GM23338 (cell line): ENCODE results near the gene RFX3. TPM values are rescaled to one million over a fixed set of nuclear protein-coding genes. Genes with fewer than 3 reads are reported as not detected.

ENCODE experiments used
- ATAC-seq: fragments of 200-7000 bp; cut with Tn5 transposase; 3 replicates; pipeline ENCODE4 v1.9.1; 2020
- DNase-seq: peaks from one replicate; pipeline ENCODE4 v3.0.0-alpha.2; 2015; ENCODE audit warnings: low spot score
- H2AFZ ChIP-seq: fragments of 200-600 bp; sonication (generic); 2 replicates; pipeline ENCODE4 v1.8.0; 2016; ENCODE audit warnings: antibody characterized with exemption, mild to moderate bottlenecking, moderate library complexity
- H3F3A ChIP-seq: fragments of 200-600 bp; sonication (generic); replicated peaks from 2 replicates; pipeline ENCODE4 v1.8.0; 2017; ENCODE audit warnings: antibody characterized with exemption, mixed run types, low read depth
- H3K27ac ChIP-seq: fragments of 200-600 bp; sonication (generic); 2 replicates; pipeline ENCODE4 v1.6.1; 2016; ENCODE audit warnings: low read depth
- H3K27me3 ChIP-seq: fragments of 200-600 bp; sonication (generic); 2 replicates; pipeline ENCODE4 v1.8.0; 2016; ENCODE audit warnings: mild to moderate bottlenecking, mixed run types, moderate library complexity; ENCODE audit not compliant: insufficient read depth
- H3K36me3 ChIP-seq: fragments of 200-600 bp; sonication (generic); 2 replicates; pipeline ENCODE4 v1.8.0; 2016; ENCODE audit warnings: mild to moderate bottlenecking; ENCODE audit not compliant: insufficient read depth
- H3K4me1 ChIP-seq: fragments of 200-600 bp; sonication (generic); 2 replicates; pipeline ENCODE4 v1.8.0; 2016; ENCODE audit warnings: mild to moderate bottlenecking, moderate library complexity; ENCODE audit not compliant: insufficient read depth
- H3K4me2 ChIP-seq: fragments of 200-600 bp; sonication (generic); 2 replicates; pipeline ENCODE4 v1.7.1; 2017; ENCODE audit warnings: mixed run types
- H3K4me3 ChIP-seq: fragments of 200-600 bp; sonication (generic); 2 replicates; pipeline ENCODE4 v1.6.1; 2016; ENCODE audit warnings: mixed run types
- H3K79me2 ChIP-seq: fragments of 200-600 bp; sonication (generic); replicated peaks from 2 replicates; pipeline ENCODE4 v1.8.0; 2017; ENCODE audit warnings: mild to moderate bottlenecking; ENCODE audit not compliant: insufficient read depth
- H3K9me2 ChIP-seq: fragments of 200-600 bp; sonication (generic); 2 replicates; pipeline ENCODE4 v1.8.0; 2017; ENCODE audit not compliant: insufficient read depth
- H4K20me1 ChIP-seq: fragments of 200-600 bp; sonication (generic); replicated peaks from 2 replicates; pipeline ENCODE4 v1.8.0; 2017; ENCODE audit warnings: mild to moderate bottlenecking; ENCODE audit not compliant: insufficient read depth
- H3K27ac Mint-ChIP-seq: 2 replicates; pipeline ENCODE4 v1.8.0; 2020; ENCODE audit warnings: inconsistent platforms, mild to moderate bottlenecking, moderate library complexity, mixed read lengths
- H3K27me3 Mint-ChIP-seq: 3 replicates; pipeline ENCODE4 v1.8.0; 2022; ENCODE audit warnings: low read depth, mild to moderate bottlenecking, moderate library complexity, mixed read lengths, inconsistent platforms; ENCODE audit not compliant: insufficient read depth, poor library complexity
- H3K36me3 Mint-ChIP-seq: 3 replicates; pipeline ENCODE4 v1.8.0; 2021; ENCODE audit warnings: low read depth, mild to moderate bottlenecking, inconsistent platforms, moderate library complexity, mixed read lengths
- H3K4me1 Mint-ChIP-seq: 3 replicates; pipeline ENCODE4 v1.8.0; 2020; ENCODE audit warnings: mild to moderate bottlenecking, inconsistent platforms, mixed read lengths
- H3K4me3 Mint-ChIP-seq: 3 replicates; pipeline ENCODE4 v1.8.0; 2021; ENCODE audit warnings: moderate library complexity, mild to moderate bottlenecking, inconsistent platforms, mixed read lengths
- H3K9me3 Mint-ChIP-seq: 3 replicates; pipeline ENCODE4 v1.8.0; 2020; ENCODE audit warnings: moderate library complexity, mild to moderate bottlenecking, inconsistent platforms, mixed read lengths
- EZH2phosphoT487 ChIP-seq: fragments of 200-600 bp; sonication (generic); IDR thresholded peaks from one replicate; pipeline ENCODE4 v1.8.1; 2018; ENCODE audit warnings: antibody characterized with exemption; ENCODE audit not compliant: unreplicated experiment
- JUNB ChIP-seq: IDR thresholded peaks from one replicate; pipeline ENCODE4 v1.6.1; 2016; ENCODE audit warnings: antibody characterized with exemption; ENCODE audit not compliant: unreplicated experiment
- NANOG ChIP-seq: IDR thresholded peaks from 2 replicates; pipeline ENCODE4 v1.6.1; 2016; ENCODE audit warnings: antibody characterized with exemption, borderline replicate concordance
- ZNF114 ChIP-seq: fragments of 250-450 bp; sonication (Bioruptor Pico); IDR thresholded peaks from 2 replicates; pipeline ENCODE4 v1.5.0; 2020; ENCODE audit warnings: mild to moderate bottlenecking, moderate library complexity
- ZNF331 ChIP-seq: fragments of 250-450 bp; sonication (Bioruptor Pico); IDR thresholded peaks from 2 replicates; pipeline ENCODE4 v1.5.0; 2020; ENCODE audit warnings: low read depth, mild to moderate bottlenecking, moderate library complexity
- polyA plus RNA-seq: library from polyadenylated mRNA; unstranded; fragments of >200 nt; fragmentation: Nextera tagmentation; extraction: Ambion mirVana; gene quantifications from 2 replicates; pipeline ENCODE4 v1.2.1, GENCODE V29; 2016
- total RNA-seq: library from RNA; depleted of rRNA; stranded (reverse); fragments of >200 nt; shearing (Covaris generic); gene quantifications from 2 replicates; pipeline ENCODE4 v1.2.3, GENCODE V29; 2014
- TF ChIP-seq, protein P1 (sequence below): IDR thresholded peaks from 2 replicates; pipeline ENCODE4 v1.6.1; 2016; ENCODE audit warnings: antibody characterized with exemption
- TF ChIP-seq, protein P2 (sequence below): fragments of 250-450 bp; sonication (Bioruptor Pico); IDR thresholded peaks from 2 replicates; pipeline ENCODE4 v1.5.0; 2020; ENCODE audit warnings: mild to moderate bottlenecking, moderate library complexity
- TF ChIP-seq, protein P3 (sequence below), 2 experiments: fragments of 200-600 bp in 1 of 2; sonication (generic) in 1 of 2; conservative IDR thresholded peaks; 2 replicates each; pipeline versions ENCODE4 v1.5.1 to v1.6.1; 2016 to 2017; ENCODE audit warnings: antibody characterized with exemption in 2 of 2, low read depth in 2 of 2, mild to moderate bottlenecking in 2 of 2, moderate library complexity in 1 of 2
- TF ChIP-seq, protein P4 (sequence below): IDR thresholded peaks from one replicate; pipeline ENCODE4 v1.6.1; 2018; ENCODE audit warnings: antibody characterized with exemption; ENCODE audit not compliant: unreplicated experiment

The RFX3 gene
- total and polyA plus RNA-seq, 2 experiments from 2014 or later = 9.8 to 22.1 TPM

DNA sequence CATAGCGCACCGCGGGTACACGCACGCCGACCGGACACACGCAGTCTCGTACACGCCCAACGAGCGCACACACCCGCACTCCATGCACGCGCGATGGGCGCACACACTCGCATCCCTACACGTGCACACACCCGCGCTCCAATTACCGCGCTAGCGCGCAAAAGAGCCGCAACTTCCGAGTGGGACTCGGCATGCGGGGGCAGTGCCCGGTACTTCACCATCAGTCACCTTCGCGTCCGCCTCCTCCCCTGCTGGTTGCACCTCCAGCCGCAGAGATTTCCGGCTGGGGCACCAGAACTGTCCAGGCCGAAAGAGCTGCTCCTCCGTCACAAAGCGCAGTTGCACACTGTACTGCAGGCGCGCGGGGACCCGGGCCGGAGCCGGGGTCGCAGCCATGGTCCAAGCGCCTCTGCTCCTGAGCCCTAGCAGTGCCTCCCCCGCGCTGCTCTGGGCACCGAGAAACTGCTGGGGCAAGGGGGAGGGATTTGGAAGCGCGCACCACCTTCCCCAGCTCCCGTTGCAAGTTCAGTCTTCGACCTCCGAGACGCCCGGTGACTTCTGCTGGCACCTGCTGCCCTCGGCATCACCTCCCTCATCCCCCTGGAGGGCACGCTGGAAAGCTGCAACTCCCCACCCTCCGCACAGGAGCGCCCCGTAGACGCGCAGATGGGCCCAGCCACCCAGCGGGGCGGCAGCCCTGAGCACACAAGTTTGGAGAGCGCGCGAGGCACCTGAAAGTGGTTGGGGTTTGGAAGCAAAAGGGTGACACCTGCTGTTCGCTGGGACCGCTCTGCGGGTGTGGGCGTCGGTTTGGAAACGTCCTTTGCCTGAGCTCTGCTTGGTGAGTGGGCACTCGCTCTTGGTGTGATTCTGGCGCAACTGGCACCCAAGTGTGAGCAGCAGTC, 344.5 kb downstream of the RFX3 start:
- Mint-ChIP-seq H3K9me3 (no peaks in the 10 kb centered on the region), H3K4me3 (peak overlapping the region; percentile 82), H3K4me1 (peaks cover 8% of the 10 kb centered on the region), H3K36me3 (no peaks in the 10 kb centered on the region), H3K27ac (no peak overlapping the region), H3K27me3 (peaks cover 22% of the 10 kb centered on the region)
- H3K27me3 ChIP-seq = peaks cover 47% of the 10 kb centered on the region
- peak; percentile 90 for ATAC-seq
- H2AFZ ChIP-seq = peak overlapping the region; percentile 99
- H3K4me1 ChIP-seq = peaks cover 15% of the 10 kb centered on the region; the same call in 1 of the 2 replicates
- TF ChIP-seq, protein P1, sequence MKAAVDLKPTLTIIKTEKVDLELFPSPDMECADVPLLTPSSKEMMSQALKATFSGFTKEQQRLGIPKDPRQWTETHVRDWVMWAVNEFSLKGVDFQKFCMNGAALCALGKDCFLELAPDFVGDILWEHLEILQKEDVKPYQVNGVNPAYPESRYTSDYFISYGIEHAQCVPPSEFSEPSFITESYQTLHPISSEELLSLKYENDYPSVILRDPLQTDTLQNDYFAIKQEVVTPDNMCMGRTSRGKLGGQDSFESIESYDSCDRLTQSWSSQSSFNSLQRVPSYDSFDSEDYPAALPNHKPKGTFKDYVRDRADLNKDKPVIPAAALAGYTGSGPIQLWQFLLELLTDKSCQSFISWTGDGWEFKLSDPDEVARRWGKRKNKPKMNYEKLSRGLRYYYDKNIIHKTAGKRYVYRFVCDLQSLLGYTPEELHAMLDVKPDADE = no peak
- TF ChIP-seq EZH2phosphoT487 = no peak
- TF ChIP-seq, protein P2, sequence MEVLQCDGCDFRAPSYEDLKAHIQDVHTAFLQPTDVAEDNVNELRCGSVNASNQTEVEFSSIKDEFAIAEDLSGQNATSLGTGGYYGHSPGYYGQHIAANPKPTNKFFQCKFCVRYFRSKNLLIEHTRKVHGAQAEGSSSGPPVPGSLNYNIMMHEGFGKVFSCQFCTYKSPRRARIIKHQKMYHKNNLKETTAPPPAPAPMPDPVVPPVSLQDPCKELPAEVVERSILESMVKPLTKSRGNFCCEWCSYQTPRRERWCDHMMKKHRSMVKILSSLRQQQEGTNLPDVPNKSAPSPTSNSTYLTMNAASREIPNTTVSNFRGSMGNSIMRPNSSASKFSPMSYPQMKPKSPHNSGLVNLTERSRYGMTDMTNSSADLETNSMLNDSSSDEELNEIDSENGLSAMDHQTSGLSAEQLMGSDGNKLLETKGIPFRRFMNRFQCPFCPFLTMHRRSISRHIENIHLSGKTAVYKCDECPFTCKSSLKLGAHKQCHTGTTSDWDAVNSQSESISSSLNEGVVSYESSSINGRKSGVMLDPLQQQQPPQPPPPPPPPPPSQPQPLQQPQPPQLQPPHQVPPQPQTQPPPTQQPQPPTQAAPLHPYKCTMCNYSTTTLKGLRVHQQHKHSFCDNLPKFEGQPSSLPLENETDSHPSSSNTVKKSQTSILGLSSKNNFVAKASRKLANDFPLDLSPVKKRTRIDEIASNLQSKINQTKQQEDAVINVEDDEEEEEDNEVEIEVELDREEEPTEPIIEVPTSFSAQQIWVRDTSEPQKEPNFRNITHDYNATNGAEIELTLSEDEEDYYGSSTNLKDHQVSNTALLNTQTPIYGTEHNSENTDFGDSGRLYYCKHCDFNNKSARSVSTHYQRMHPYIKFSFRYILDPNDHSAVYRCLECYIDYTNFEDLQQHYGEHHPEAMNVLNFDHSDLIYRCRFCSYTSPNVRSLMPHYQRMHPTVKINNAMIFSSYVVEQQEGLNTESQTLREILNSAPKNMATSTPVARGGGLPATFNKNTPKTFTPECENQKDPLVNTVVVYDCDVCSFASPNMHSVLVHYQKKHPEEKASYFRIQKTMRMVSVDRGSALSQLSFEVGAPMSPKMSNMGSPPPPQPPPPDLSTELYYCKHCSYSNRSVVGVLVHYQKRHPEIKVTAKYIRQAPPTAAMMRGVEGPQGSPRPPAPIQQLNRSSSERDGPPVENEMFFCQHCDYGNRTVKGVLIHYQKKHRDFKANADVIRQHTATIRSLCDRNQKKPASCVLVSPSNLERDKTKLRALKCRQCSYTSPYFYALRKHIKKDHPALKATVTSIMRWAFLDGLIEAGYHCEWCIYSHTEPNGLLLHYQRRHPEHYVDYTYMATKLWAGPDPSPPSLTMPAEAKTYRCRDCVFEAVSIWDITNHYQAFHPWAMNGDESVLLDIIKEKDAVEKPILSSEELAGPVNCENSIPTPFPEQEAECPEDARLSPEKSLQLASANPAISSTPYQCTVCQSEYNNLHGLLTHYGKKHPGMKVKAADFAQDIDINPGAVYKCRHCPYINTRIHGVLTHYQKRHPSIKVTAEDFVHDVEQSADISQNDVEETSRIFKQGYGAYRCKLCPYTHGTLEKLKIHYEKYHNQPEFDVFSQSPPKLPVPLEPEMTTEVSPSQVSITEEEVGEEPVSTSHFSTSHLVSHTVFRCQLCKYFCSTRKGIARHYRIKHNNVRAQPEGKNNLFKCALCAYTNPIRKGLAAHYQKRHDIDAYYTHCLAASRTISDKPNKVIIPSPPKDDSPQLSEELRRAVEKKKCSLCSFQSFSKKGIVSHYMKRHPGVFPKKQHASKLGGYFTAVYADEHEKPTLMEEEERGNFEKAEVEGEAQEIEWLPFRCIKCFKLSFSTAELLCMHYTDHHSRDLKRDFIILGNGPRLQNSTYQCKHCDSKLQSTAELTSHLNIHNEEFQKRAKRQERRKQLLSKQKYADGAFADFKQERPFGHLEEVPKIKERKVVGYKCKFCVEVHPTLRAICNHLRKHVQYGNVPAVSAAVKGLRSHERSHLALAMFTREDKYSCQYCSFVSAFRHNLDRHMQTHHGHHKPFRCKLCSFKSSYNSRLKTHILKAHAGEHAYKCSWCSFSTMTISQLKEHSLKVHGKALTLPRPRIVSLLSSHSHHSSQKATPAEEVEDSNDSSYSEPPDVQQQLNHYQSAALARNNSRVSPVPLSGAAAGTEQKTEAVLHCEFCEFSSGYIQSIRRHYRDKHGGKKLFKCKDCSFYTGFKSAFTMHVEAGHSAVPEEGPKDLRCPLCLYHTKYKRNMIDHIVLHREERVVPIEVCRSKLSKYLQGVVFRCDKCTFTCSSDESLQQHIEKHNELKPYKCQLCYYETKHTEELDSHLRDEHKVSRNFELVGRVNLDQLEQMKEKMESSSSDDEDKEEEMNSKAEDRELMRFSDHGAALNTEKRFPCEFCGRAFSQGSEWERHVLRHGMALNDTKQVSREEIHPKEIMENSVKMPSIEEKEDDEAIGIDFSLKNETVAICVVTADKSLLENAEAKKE (CRISPR knock-in tag) = peak; percentile 12; the same call in 1 of the 2 replicates
- no peak for TF ChIP-seq NANOG
- TF ChIP-seq ZNF114 (CRISPR knock-in tag) = no peak
- TF ChIP-seq JUNB = no peak
- no peak for TF ChIP-seq ZNF331 (CRISPR knock-in tag)
- TF ChIP-seq, protein P3, sequence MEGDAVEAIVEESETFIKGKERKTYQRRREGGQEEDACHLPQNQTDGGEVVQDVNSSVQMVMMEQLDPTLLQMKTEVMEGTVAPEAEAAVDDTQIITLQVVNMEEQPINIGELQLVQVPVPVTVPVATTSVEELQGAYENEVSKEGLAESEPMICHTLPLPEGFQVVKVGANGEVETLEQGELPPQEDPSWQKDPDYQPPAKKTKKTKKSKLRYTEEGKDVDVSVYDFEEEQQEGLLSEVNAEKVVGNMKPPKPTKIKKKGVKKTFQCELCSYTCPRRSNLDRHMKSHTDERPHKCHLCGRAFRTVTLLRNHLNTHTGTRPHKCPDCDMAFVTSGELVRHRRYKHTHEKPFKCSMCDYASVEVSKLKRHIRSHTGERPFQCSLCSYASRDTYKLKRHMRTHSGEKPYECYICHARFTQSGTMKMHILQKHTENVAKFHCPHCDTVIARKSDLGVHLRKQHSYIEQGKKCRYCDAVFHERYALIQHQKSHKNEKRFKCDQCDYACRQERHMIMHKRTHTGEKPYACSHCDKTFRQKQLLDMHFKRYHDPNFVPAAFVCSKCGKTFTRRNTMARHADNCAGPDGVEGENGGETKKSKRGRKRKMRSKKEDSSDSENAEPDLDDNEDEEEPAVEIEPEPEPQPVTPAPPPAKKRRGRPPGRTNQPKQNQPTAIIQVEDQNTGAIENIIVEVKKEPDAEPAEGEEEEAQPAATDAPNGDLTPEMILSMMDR (conservative IDR thresholded peaks at IDR 0.05; ENCODE audit: low read depth in 2 of 2) = peak; percentile 58 to 87
- TF ChIP-seq, protein P4, sequence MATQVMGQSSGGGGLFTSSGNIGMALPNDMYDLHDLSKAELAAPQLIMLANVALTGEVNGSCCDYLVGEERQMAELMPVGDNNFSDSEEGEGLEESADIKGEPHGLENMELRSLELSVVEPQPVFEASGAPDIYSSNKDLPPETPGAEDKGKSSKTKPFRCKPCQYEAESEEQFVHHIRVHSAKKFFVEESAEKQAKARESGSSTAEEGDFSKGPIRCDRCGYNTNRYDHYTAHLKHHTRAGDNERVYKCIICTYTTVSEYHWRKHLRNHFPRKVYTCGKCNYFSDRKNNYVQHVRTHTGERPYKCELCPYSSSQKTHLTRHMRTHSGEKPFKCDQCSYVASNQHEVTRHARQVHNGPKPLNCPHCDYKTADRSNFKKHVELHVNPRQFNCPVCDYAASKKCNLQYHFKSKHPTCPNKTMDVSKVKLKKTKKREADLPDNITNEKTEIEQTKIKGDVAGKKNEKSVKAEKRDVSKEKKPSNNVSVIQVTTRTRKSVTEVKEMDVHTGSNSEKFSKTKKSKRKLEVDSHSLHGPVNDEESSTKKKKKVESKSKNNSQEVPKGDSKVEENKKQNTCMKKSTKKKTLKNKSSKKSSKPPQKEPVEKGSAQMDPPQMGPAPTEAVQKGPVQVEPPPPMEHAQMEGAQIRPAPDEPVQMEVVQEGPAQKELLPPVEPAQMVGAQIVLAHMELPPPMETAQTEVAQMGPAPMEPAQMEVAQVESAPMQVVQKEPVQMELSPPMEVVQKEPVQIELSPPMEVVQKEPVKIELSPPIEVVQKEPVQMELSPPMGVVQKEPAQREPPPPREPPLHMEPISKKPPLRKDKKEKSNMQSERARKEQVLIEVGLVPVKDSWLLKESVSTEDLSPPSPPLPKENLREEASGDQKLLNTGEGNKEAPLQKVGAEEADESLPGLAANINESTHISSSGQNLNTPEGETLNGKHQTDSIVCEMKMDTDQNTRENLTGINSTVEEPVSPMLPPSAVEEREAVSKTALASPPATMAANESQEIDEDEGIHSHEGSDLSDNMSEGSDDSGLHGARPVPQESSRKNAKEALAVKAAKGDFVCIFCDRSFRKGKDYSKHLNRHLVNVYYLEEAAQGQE = no peak
- no peaks in the 10 kb centered on the region for H3K79me2 ChIP-seq
- H3K27ac ChIP-seq = no peak overlapping the region
- H3K4me2 ChIP-seq = peak overlapping the region; percentile 86
- no peaks in the 10 kb centered on the region for H4K20me1 ChIP-seq
- H3K36me3 ChIP-seq = no peaks in the 10 kb centered on the region
- H3K4me3 ChIP-seq = peak overlapping the region; percentile 83
- no peaks in the 10 kb centered on the region for H3F3A ChIP-seq
- peak; percentile 91 for DNase-seq
- H3K9me2 ChIP-seq = no peaks in the 10 kb centered on the region
